GM12878 (cell line): ENCODE results near the gene MRPL38. TPM values are rescaled to one million over a fixed set of nuclear protein-coding genes. Genes with fewer than 3 reads are reported as not detected.

ENCODE experiments used
- BMI1 ChIP-seq: fragments of 450-650 bp; IDR thresholded peaks from 2 replicates; pipeline ENCODE4 v1.6.1; 2016; ENCODE audit warnings: mild to moderate bottlenecking, moderate library complexity, borderline replicate concordance
- CEBPB ChIP-seq, 2 experiments: fragments of 150-350 bp in 1 of 2; IDR thresholded peaks; 2 replicates each; pipeline ENCODE4 v1.6.1; 2012 to 2014; ENCODE audit warnings: low read depth in 2 of 2, low read length in 2 of 2, borderline replicate concordance in 1 of 2, inconsistent platforms in 1 of 2
- FOXM1 ChIP-seq: IDR thresholded peaks from 2 replicates; pipeline ENCODE4 v1.6.1; 2012; ENCODE audit warnings: low read depth, mild to moderate bottlenecking, inconsistent platforms, low read length, moderate library complexity
- GATAD2B ChIP-seq: fragments of 450-650 bp; conservative IDR thresholded peaks from 2 replicates; pipeline ENCODE4 v1.6.1; 2017; ENCODE audit warnings: low read depth, mild to moderate bottlenecking, moderate library complexity
- JUNB ChIP-seq: IDR thresholded peaks from 2 replicates; pipeline ENCODE4 v1.6.1; 2016; ENCODE audit warnings: antibody characterized with exemption, mild to moderate bottlenecking
- KAT2A ChIP-seq: conservative IDR thresholded peaks from 2 replicates; pipeline ENCODE4 v1.6.1; 2011; ENCODE audit warnings: low read depth, low read length; ENCODE audit not compliant: control insufficient read depth
- NFYA ChIP-seq: IDR thresholded peaks from 2 replicates; pipeline ENCODE4 v1.6.1; 2011; ENCODE audit warnings: low read depth, mild to moderate bottlenecking, low read length, improper control_type of control experiment, borderline replicate concordance
- NKRF ChIP-seq: fragments of 450-650 bp; conservative IDR thresholded peaks from 2 replicates; pipeline ENCODE4 v1.6.1; 2017; ENCODE audit warnings: mild to moderate bottlenecking, moderate library complexity
- NRF1 ChIP-seq: conservative IDR thresholded peaks from 2 replicates; pipeline ENCODE4 v1.6.1; 2011; ENCODE audit warnings: mild to moderate bottlenecking, low read depth, low read length, improper control_type of control experiment
- PAX5 ChIP-seq: IDR thresholded peaks from 2 replicates; pipeline ENCODE4 v1.6.1; 2011; ENCODE audit warnings: low read depth, low read length, borderline replicate concordance
- POLR2AphosphoS2 ChIP-seq: IDR thresholded peaks from 2 replicates; pipeline ENCODE4 v1.6.1; 2011; ENCODE audit warnings: low read depth, mild to moderate bottlenecking, low read length, improper control_type of control experiment, moderate library complexity
- POU2F2 ChIP-seq: IDR thresholded peaks from 3 replicates; pipeline ENCODE4 v1.6.1; 2011; ENCODE audit warnings: low read depth, mild to moderate bottlenecking, low read length, borderline replicate concordance
- RELA ChIP-seq: fragments of 450-650 bp; IDR thresholded peaks from 2 replicates; pipeline ENCODE4 v1.8.0; 2014; ENCODE audit warnings: borderline replicate concordance; ENCODE audit not compliant: partially characterized antibody
- SIN3A ChIP-seq: IDR thresholded peaks from 2 replicates; pipeline ENCODE4 v1.6.1; 2012; ENCODE audit warnings: low read depth, low read length, improper control_type of control experiment
- SREBF2 ChIP-seq: IDR thresholded peaks from 2 replicates; pipeline ENCODE4 v1.6.1; 2012; ENCODE audit warnings: mild to moderate bottlenecking, low read length
- TARDBP ChIP-seq: IDR thresholded peaks from 2 replicates; pipeline ENCODE4 v1.6.1; 2016; ENCODE audit warnings: borderline replicate concordance
- polyA plus RNA-seq, 11 experiments: library from polyadenylated mRNA; depleted of rRNA in 4 of 11; unstranded in 6 of 11; stranded (reverse) in 5 of 11; fragments of >200 nt; fragmentation: Nextera tagmentation in 4 of 11; fragmentation: Illumina TruSeq in 1 of 11; extraction: Ambion mirVana in 4 of 11; extraction: Trizol in 1 of 11; gene quantifications; 1 replicate in 1 of 11; 2 replicates in 10 of 11; pipeline versions ENCODE4 v1.2.1 to v1.2.3, GENCODE V29; 2011 to 2016; ENCODE audit warnings: inconsistent platforms in 2 of 11, missing spikeins in 2 of 11, low read depth in 1 of 11
- total RNA-seq, 4 experiments: library from RNA; depleted of rRNA in 3 of 4; stranded (reverse); fragments of >200 nt in 3 of 4; fragmentation: Illumina TruSeq in 1 of 4; extraction: Trizol in 1 of 4; gene quantifications; 2 replicates each; pipeline versions ENCODE4 v1.2.1 to v1.2.3, GENCODE V29; 2013 to 2021
- TF ChIP-seq, protein P1 (sequence below): IDR thresholded peaks from 2 replicates; pipeline ENCODE4 v1.6.1; 2011; ENCODE audit warnings: borderline replicate concordance, low read depth, mild to moderate bottlenecking, moderate library complexity, low read length; ENCODE audit not compliant: insufficient read depth, poor library complexity, severe bottlenecking
- TF ChIP-seq, protein P2 (sequence below): fragments of 450-650 bp; IDR thresholded peaks from 2 replicates; pipeline ENCODE4 v1.6.1; 2017; ENCODE audit warnings: antibody characterized with exemption, mild to moderate bottlenecking, moderate library complexity
- TF ChIP-seq, protein P3 (sequence below): IDR thresholded peaks from 2 replicates; pipeline ENCODE4 v1.6.1; 2011; ENCODE audit warnings: low read depth, low read length, improper control_type of control experiment, borderline replicate concordance
- TF ChIP-seq, protein P4 (sequence below): fragments of 450-650 bp; IDR thresholded peaks from 2 replicates; pipeline ENCODE4 v1.6.1; 2014; ENCODE audit warnings: mild to moderate bottlenecking

MRPL38 gene
- total and polyA plus RNA-seq, 10 of the 15 experiments (the other 5 are each of a cell fraction or from before 2014, with no cell fraction given), result 6.6 to 205 (median 53.1) TPM

GRCh38 chr17:75940727-75941441, 36.2 kb upstream of the MRPL38 start, which contains the start of gene FBF1 (continued):
- TF ChIP-seq, protein P1, sequence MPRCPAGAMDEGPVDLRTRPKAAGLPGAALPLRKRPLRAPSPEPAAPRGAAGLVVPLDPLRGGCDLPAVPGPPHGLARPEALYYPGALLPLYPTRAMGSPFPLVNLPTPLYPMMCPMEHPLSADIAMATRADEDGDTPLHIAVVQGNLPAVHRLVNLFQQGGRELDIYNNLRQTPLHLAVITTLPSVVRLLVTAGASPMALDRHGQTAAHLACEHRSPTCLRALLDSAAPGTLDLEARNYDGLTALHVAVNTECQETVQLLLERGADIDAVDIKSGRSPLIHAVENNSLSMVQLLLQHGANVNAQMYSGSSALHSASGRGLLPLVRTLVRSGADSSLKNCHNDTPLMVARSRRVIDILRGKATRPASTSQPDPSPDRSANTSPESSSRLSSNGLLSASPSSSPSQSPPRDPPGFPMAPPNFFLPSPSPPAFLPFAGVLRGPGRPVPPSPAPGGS, result no peak
- TF ChIP-seq CEBPB (IDR thresholded peaks at IDR 0.05; ENCODE audit: borderline replicate concordance in 1 of 2, low read depth in 2 of 2, low read length in 2 of 2), result no peak
- TF ChIP-seq RELA, result peak; percentile 39
- TF ChIP-seq, protein P2, sequence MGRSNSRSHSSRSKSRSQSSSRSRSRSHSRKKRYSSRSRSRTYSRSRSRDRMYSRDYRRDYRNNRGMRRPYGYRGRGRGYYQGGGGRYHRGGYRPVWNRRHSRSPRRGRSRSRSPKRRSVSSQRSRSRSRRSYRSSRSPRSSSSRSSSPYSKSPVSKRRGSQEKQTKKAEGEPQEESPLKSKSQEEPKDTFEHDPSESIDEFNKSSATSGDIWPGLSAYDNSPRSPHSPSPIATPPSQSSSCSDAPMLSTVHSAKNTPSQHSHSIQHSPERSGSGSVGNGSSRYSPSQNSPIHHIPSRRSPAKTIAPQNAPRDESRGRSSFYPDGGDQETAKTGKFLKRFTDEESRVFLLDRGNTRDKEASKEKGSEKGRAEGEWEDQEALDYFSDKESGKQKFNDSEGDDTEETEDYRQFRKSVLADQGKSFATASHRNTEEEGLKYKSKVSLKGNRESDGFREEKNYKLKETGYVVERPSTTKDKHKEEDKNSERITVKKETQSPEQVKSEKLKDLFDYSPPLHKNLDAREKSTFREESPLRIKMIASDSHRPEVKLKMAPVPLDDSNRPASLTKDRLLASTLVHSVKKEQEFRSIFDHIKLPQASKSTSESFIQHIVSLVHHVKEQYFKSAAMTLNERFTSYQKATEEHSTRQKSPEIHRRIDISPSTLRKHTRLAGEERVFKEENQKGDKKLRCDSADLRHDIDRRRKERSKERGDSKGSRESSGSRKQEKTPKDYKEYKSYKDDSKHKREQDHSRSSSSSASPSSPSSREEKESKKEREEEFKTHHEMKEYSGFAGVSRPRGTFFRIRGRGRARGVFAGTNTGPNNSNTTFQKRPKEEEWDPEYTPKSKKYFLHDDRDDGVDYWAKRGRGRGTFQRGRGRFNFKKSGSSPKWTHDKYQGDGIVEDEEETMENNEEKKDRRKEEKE, result no peak
- TF ChIP-seq FOXM1, result no peak
- TF ChIP-seq KAT2A, result no peak
- no peak for TF ChIP-seq JUNB
- TF ChIP-seq POU2F2, result peak; percentile 72; the same call in 2 of the 3 replicates
- TF ChIP-seq, protein P3, sequence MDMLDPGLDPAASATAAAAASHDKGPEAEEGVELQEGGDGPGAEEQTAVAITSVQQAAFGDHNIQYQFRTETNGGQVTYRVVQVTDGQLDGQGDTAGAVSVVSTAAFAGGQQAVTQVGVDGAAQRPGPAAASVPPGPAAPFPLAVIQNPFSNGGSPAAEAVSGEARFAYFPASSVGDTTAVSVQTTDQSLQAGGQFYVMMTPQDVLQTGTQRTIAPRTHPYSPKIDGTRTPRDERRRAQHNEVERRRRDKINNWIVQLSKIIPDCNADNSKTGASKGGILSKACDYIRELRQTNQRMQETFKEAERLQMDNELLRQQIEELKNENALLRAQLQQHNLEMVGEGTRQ, result no peak
- no peak for TF ChIP-seq NFYA
- TF ChIP-seq, protein P4, sequence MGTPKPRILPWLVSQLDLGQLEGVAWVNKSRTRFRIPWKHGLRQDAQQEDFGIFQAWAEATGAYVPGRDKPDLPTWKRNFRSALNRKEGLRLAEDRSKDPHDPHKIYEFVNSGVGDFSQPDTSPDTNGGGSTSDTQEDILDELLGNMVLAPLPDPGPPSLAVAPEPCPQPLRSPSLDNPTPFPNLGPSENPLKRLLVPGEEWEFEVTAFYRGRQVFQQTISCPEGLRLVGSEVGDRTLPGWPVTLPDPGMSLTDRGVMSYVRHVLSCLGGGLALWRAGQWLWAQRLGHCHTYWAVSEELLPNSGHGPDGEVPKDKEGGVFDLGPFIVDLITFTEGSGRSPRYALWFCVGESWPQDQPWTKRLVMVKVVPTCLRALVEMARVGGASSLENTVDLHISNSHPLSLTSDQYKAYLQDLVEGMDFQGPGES, result no peak
- peak; percentile 64 for TF ChIP-seq NKRF
- TF ChIP-seq BMI1, result peak; percentile 58; the same call in 1 of the 2 replicates
- peak; percentile 65 for TF ChIP-seq GATAD2B
- no peak for TF ChIP-seq NRF1
- TF ChIP-seq SIN3A, result peak; percentile 96
- TF ChIP-seq SREBF2, result no peak
- TF ChIP-seq TARDBP, result peak; percentile 91
- TF ChIP-seq POLR2AphosphoS2, result peak; percentile 53; the same call in 1 of the 2 replicates
- no peak for TF ChIP-seq PAX5
